NB4 (cell line): ENCODE measurements around the gene SLC16A3.

Source experiments
- MYC ChIP-seq: IDR thresholded peaks from 2 replicates; pipeline ENCODE4 v1.6.1; 2011; ENCODE audit warnings: low read depth, low read length
- TF ChIP-seq, protein P1 (sequence below): IDR thresholded peaks from one replicate; pipeline ENCODE4 v1.5.1; 2012; ENCODE audit warnings: low read depth, low read length
- TF ChIP-seq, protein P2 (sequence below): IDR thresholded peaks from 2 replicates; pipeline ENCODE4 v1.6.1; 2011; ENCODE audit warnings: low read depth, low read length

DNA sequence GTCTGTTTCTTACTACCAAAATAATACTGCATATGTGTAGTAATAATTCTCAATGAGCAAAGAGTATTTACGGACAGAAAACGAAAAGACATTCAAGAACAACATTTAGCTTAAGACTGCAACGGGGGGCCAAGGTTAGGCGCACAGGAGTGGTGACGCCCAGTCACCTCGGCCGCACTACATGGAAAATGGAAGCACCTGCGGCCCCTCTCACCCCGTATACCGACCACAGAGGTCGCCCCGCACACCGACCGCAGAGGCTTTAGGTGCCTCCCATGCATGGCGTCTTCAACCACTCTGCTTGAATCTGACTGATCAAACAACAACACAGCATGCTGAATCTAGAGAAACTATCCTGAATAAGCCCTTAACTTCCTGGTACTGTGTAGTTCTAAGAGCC lies 42.6 kb upstream of the SLC16A3 start:
- TF ChIP-seq, protein P1, sequence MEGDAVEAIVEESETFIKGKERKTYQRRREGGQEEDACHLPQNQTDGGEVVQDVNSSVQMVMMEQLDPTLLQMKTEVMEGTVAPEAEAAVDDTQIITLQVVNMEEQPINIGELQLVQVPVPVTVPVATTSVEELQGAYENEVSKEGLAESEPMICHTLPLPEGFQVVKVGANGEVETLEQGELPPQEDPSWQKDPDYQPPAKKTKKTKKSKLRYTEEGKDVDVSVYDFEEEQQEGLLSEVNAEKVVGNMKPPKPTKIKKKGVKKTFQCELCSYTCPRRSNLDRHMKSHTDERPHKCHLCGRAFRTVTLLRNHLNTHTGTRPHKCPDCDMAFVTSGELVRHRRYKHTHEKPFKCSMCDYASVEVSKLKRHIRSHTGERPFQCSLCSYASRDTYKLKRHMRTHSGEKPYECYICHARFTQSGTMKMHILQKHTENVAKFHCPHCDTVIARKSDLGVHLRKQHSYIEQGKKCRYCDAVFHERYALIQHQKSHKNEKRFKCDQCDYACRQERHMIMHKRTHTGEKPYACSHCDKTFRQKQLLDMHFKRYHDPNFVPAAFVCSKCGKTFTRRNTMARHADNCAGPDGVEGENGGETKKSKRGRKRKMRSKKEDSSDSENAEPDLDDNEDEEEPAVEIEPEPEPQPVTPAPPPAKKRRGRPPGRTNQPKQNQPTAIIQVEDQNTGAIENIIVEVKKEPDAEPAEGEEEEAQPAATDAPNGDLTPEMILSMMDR, result no peak
- TF ChIP-seq, protein P2, sequence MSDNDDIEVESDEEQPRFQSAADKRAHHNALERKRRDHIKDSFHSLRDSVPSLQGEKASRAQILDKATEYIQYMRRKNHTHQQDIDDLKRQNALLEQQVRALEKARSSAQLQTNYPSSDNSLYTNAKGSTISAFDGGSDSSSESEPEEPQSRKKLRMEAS, result no peak
- TF ChIP-seq MYC, result no peak
